Measurements from ENCODE around the gene ACTL9. TPM values are rescaled to one million over a fixed set of nuclear protein-coding genes. Genes with fewer than 3 reads are reported as not detected.
A peak's percentile ranks its signal among the peaks of the same experiment; 100 is the strongest.

Gene ACTL9
- total RNA-seq, 2 experiments from 2014 or later = not detected

DNA sequence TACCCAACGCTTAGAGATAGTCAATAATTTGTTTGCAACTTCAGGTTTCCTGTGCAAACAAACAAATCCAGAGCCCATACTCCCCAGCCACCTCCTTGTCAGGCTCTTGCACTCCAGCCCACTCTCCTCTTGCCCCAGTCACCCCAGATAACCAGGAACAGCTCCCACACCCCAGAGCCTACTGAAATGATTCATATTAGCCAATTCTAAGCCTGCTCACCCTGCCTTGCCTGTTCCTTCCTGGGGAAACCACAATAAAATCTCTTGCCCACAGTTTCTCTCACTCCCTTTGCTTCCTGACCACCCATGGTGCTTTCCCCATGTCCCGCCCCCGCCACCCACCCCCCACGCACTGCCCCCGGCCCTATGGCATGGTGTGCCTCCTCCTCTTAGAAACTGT, 3.8 kb upstream of the ACTL9 start:
- DNase-seq = peak; percentile 60
- POLR2A ChIA-PET = no interaction called here
- Mint-ChIP-seq H3K4me1 (ENCODE audit: low read depth) (peaks cover 68% of the 10 kb centered on the region), H3K27me3 (ENCODE audit: low read depth) (peaks cover 6% of the 10 kb centered on the region), H3K36me3 (ENCODE audit: low read depth) (peaks cover 12% of the 10 kb centered on the region), H3K27ac (peak overlapping the region; percentile 85), H3K4me3 (peak overlapping the region; percentile 59), H3K9me3 (ENCODE audit: insufficient read depth) (no peaks in the 10 kb centered on the region)
- ATAC-seq = peak; percentile 76
- CTCF ChIA-PET = interaction anchor here (1.2 kb wide), 1 partner anchor 47 kb away, joined by 4 read pairs; no protein-coding TSS in a partner anchor

DNA sequence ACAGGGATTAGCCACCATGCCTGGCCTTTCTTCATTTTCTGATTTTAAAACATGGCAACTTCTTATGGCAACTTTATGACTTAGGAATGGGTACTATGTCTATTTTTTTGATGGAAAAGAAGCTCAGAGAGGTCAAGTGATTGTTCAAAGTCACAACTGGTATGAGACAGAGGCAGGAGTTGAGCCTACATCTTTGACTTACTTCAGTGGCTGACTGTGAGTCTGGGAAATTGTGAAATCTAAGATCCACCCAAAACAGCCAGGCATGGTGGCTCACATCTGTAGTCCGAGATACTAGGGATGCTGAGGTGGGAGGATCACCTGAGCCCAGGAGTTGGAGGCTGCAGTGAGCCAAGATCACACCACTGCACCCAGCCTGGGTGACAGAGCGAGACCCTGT, 2.4 kb upstream of the ACTL9 start:
- no peaks in the 10 kb centered on the region for H3K9me3 Mint-ChIP-seq (ENCODE audit: insufficient read depth)
- peaks cover 12% of the 10 kb centered on the region for H3K27me3 Mint-ChIP-seq (ENCODE audit: low read depth)
- DNase-seq (no peak), ATAC-seq (no peak)
- ChIA-PET POLR2A (no interaction called here), CTCF (interaction anchor here (1.2 kb wide), 1 partner anchor 46 kb away, joined by 4 read pairs; no protein-coding TSS in a partner anchor)
- H3K36me3 Mint-ChIP-seq (ENCODE audit: low read depth) = peaks cover 12% of the 10 kb centered on the region
- peaks cover 74% of the 10 kb centered on the region for H3K4me1 Mint-ChIP-seq (ENCODE audit: low read depth)
- H3K27ac Mint-ChIP-seq = peak overlapping the region; percentile 85
- H3K4me3 Mint-ChIP-seq = no peak overlapping the region

DNA sequence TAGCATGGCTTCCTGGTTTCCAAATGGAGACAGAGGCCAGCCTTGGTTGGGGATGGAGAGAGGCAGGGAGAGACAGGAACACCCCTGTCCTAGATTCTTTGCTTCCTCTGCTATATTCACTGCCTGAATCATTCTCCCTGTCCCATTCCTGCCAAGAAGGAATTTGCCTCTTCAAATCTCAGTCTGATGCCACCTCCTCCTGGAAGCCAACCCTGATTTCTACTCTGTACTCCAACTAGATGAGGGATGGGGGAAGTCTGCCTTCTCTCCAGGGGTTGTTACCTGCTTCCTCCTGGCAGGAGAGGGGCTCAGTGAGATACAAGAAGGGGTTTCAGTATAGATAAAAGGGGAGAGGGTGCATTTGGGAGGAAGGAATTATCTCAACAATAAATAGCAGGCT, 1.3 kb upstream of the ACTL9 start:
- Mint-ChIP-seq H3K36me3 (ENCODE audit: low read depth) (peaks cover 12% of the 10 kb centered on the region), H3K4me3 (no peak overlapping the region), H3K27ac (no peak overlapping the region), H3K9me3 (ENCODE audit: insufficient read depth) (no peaks in the 10 kb centered on the region), H3K4me1 (ENCODE audit: low read depth) (peaks cover 71% of the 10 kb centered on the region), H3K27me3 (ENCODE audit: low read depth) (peaks cover 15% of the 10 kb centered on the region)
- DNase-seq (no peak), ATAC-seq (no peak)
- POLR2A ChIA-PET = no interaction called here
- CTCF ChIA-PET = interaction anchor here (2.6 kb wide), 1 partner anchor 45 kb away, joined by 17 read pairs; no protein-coding TSS in a partner anchor

DNA sequence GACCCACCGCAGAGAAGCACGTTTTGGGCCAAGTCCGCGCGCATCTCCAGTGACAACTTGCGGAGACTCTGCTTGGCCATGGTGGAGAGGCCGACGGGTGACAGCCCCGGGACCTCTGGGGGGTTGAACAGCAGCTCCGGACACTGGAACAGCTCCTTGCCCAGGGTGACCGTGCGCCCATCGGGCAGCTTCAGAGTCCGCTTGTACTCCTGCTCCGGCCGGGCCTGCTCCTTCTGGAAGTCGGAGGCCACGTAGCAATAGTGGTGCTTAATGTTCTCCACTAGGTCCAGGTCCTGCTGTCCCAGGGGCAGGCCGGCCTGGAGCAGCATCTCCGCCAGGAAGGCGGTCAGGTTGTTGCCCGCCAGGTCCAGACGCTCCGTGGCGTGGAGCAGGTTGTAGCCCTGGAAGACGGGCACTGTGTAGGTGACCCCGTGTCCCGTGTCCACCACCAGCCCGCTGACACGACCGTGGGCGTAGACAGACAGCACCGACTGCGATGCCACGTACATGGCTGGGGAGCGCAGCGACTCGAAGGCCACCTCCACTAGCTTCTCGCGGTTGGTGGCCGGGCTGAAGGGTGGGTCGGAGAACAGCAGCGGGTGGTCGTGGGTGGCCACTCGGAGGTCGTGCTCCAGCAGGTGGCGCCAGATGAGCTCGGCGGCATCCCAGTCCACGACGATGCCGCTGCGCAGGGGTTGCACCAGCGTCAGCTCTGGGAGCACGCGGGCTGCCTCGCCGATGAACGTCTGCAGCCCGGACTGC, 743 bp downstream of the ACTL9 start:
- Mint-ChIP-seq H3K27ac (no peak overlapping the region), H3K4me1 (ENCODE audit: low read depth) (peaks cover 68% of the 10 kb centered on the region), H3K36me3 (ENCODE audit: low read depth) (peaks cover 3% of the 10 kb centered on the region), H3K4me3 (no peak overlapping the region), H3K9me3 (ENCODE audit: insufficient read depth) (no peaks in the 10 kb centered on the region), H3K27me3 (ENCODE audit: low read depth) (peaks cover 22% of the 10 kb centered on the region)
- ATAC-seq (no peak), DNase-seq (peak; percentile 31)
- ChIA-PET POLR2A (no interaction called here), CTCF (interaction anchor here (1.6 to 2.6 kb wide), 2 partner anchors 43 to 290 kb away, joined by 5 to 17 read pairs; no protein-coding TSS in a partner anchor)

DNA sequence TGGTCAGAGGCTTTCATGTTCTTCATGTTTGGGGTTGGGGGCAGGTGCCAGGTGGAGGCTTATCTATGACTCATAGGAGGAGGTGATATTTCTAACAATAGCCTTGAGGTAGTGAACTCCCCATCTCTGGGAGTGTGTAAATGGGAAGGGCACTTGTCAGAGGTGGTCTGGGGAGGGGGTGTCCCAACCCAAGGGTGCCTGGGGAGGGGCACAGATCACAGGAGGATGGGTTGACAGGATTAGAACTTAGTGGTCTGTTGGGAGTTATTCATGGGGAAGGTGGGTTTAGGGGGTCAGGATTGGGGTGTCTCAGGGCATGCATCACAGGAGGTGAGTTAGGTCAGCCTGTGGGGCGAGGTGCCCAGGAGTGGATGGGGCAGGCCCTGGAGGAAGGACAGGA, 1.6 kb downstream of the ACTL9 start:
- CTCF ChIA-PET = no interaction called here
- H3K4me1 Mint-ChIP-seq (ENCODE audit: low read depth) = peaks cover 63% of the 10 kb centered on the region
- no peak for ATAC-seq
- H3K9me3 Mint-ChIP-seq (ENCODE audit: insufficient read depth) = no peaks in the 10 kb centered on the region
- DNase-seq = no peak
- H3K36me3 Mint-ChIP-seq (ENCODE audit: low read depth) = peaks cover 3% of the 10 kb centered on the region
- POLR2A ChIA-PET = no interaction called here
- peaks cover 29% of the 10 kb centered on the region for H3K27me3 Mint-ChIP-seq (ENCODE audit: low read depth)
- H3K4me3 Mint-ChIP-seq = no peak overlapping the region
- peak overlapping the region; percentile 25 for H3K27ac Mint-ChIP-seq

DNA sequence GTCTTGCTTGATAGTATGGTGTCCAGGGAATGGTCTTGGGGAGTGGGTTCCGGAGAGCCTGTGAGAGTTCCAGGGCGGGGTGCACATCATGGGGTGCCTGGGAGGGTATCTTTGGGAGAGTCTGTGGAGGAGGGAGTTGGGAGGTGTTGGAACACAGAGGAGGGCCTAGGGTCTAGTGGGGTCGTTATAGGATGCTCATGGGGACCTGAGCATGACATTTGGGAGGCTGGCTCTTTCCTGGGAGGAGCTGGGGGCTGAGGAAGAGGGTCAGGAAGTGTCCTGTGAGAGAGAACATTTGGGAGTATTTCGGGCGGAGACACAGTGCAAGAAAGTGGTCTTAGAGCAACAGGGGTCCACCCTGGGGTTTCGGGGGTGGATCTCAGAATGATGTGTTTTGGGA, 2.7 kb downstream of the ACTL9 start:
- Mint-ChIP-seq H3K27me3 (ENCODE audit: low read depth) (peaks cover 37% of the 10 kb centered on the region), H3K4me3 (no peak overlapping the region), H3K4me1 (ENCODE audit: low read depth) (peaks cover 55% of the 10 kb centered on the region), H3K27ac (peak overlapping the region; percentile 60), H3K9me3 (ENCODE audit: insufficient read depth) (no peaks in the 10 kb centered on the region), H3K36me3 (ENCODE audit: low read depth) (peaks cover 3% of the 10 kb centered on the region)
- POLR2A ChIA-PET = no interaction called here
- CTCF ChIA-PET = interaction anchor here (7.3 kb wide), 1 partner anchor 40 kb away, joined by 129 read pairs; no protein-coding TSS in a partner anchor
- ATAC-seq = no peak
- no peak for DNase-seq

DNA sequence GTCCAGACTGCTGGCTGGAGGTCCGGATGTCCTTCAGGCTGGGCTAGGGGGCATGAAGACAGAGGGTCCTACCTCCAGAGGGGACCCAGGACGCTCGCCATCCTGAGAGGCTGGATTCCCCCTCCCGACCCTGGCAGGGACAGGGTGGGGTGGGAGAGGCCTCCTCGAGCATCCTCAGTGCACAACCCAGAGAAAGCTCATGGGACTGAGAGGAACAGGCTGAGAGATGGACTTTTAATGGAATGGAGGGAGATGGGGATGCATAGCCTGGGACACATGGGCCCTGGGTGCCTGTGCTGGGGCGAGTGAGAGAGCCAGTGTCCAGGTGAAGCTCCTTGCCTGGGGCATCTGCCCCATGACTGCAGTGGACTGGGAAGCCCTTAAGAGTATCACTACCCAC, 3.1 kb downstream of the ACTL9 start:
- Mint-ChIP-seq H3K27ac (peak overlapping the region; percentile 60), H3K36me3 (ENCODE audit: low read depth) (peaks cover 3% of the 10 kb centered on the region), H3K27me3 (ENCODE audit: low read depth) (peaks cover 39% of the 10 kb centered on the region), H3K9me3 (ENCODE audit: insufficient read depth) (no peaks in the 10 kb centered on the region), H3K4me1 (ENCODE audit: low read depth) (peaks cover 55% of the 10 kb centered on the region), H3K4me3 (no peak overlapping the region)
- no peak for ATAC-seq
- DNase-seq = no peak
- ChIA-PET POLR2A (no interaction called here), CTCF (interaction anchor here (1.6 to 7.3 kb wide), 2 partner anchors 40 to 50 kb away, joined by 4 to 129 read pairs; no protein-coding TSS in a partner anchor)

DNA sequence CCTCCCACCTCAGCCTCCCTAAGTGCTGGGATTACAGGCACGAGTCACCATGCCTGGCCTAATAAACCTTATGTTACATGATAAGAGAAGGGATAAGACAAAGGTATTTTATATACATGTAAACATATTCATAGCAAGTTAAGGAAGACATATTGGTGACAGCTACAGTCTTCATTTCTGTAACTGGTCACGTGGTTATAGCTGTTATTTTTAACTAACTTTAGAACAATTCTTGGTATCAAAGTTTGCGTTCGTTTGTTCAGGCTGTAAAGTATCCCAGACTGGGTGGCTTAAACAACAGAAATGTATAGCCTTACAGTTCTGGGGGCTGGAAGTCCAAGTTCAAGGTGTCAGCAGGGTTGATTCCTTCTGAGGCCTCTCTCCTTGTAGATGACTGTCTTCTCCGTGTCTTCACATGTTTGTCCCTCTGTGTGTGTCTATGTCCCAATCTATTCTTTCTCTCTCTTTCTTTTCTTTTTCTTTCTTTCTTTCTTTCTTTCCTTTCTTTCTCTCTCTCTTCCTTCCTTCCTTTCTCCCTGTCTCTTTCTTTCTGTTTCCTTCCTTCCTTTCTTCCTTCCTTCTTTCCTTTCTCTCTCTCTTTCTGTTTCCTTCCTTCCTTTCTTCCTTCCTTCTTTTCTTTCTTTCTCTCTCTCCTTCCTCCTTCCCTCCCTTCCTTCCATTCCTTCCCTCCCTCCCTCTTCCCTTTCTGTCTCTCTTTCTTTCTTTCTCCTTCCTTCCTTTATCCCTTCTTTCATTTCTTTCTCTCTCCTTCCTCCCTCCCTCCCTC, 7.6 kb downstream of the ACTL9 start:
- Mint-ChIP-seq H3K9me3 (ENCODE audit: insufficient read depth) (no peaks in the 10 kb centered on the region), H3K4me3 (no peak overlapping the region), H3K27ac (no peak overlapping the region), H3K36me3 (ENCODE audit: low read depth) (no peaks in the 10 kb centered on the region), H3K27me3 (ENCODE audit: low read depth) (peaks cover 39% of the 10 kb centered on the region), H3K4me1 (ENCODE audit: low read depth) (peaks cover 40% of the 10 kb centered on the region)
- CTCF ChIA-PET = interaction anchor here (1.0 to 7.3 kb wide), 3 partner anchors 9 to 35 kb away, joined by 3 to 129 read pairs (median 4); no protein-coding TSS in a partner anchor
- DNase-seq (no peak), ATAC-seq (no peak)
- POLR2A ChIA-PET = no interaction called here

DNA sequence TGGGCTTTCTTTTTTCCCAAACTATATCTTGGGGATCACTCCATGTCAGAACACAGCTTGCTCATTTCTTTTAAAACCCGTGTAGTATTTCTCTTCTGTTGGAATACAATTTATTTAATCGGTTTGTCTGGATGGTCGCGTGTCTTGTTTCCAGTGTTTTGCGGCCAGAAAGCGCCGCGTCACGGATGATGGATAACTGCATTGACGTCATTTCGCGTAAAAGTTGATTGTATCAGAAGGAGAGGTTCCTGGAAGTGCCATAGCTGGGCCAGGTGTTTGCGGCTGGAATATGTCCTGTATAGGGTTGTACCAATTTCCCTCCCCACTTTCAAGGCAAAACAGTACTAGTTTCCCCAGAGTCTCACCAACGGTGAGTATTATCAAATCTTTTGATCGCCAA, 9.7 kb downstream of the ACTL9 start:
- H3K36me3 Mint-ChIP-seq (ENCODE audit: low read depth) = no peaks in the 10 kb centered on the region
- H3K27ac Mint-ChIP-seq = no peak overlapping the region
- POLR2A ChIA-PET = no interaction called here
- H3K9me3 Mint-ChIP-seq (ENCODE audit: insufficient read depth) = no peaks in the 10 kb centered on the region
- H3K4me3 Mint-ChIP-seq = no peak overlapping the region
- CTCF ChIA-PET = interaction anchor here (0.6 to 7.3 kb wide), 2 partner anchors 33 to 73 kb away, joined by 3 to 129 read pairs; no protein-coding TSS in a partner anchor
- peaks cover 34% of the 10 kb centered on the region for H3K27me3 Mint-ChIP-seq (ENCODE audit: low read depth)
- H3K4me1 Mint-ChIP-seq (ENCODE audit: low read depth) = peaks cover 30% of the 10 kb centered on the region
- DNase-seq (no peak), ATAC-seq (no peak)

DNA sequence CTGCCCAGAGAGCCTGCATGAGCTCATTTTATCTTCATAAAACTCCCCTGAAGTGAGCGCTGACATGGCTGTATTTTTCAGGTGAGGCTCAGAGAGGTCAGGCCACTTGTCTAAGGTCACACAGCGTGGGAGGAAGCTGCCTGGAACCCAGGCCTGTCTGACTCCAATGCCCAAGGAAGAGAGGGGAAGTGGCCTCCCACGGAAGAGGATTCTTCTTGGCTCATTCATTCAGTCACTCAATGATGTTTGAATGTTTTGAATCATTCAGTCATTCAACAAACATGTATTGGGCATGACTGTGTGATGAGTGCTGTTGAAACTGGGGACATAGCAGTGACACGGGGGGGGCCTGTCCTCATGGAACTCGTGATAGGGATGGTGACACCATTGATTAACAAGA, 12.0 kb downstream of the ACTL9 start:
- ATAC-seq = no peak
- Mint-ChIP-seq H3K4me1 (ENCODE audit: low read depth) (peaks cover 37% of the 10 kb centered on the region), H3K36me3 (ENCODE audit: low read depth) (no peaks in the 10 kb centered on the region), H3K9me3 (ENCODE audit: insufficient read depth) (no peaks in the 10 kb centered on the region), H3K27me3 (ENCODE audit: low read depth) (peaks cover 26% of the 10 kb centered on the region), H3K27ac (no peak overlapping the region), H3K4me3 (no peak overlapping the region)
- ChIA-PET POLR2A (no interaction called here), CTCF (interaction anchor here (0.9 kb wide), 1 partner anchor 33 kb away, joined by 3 read pairs; no protein-coding TSS in a partner anchor)
- no peak for DNase-seq

DNA sequence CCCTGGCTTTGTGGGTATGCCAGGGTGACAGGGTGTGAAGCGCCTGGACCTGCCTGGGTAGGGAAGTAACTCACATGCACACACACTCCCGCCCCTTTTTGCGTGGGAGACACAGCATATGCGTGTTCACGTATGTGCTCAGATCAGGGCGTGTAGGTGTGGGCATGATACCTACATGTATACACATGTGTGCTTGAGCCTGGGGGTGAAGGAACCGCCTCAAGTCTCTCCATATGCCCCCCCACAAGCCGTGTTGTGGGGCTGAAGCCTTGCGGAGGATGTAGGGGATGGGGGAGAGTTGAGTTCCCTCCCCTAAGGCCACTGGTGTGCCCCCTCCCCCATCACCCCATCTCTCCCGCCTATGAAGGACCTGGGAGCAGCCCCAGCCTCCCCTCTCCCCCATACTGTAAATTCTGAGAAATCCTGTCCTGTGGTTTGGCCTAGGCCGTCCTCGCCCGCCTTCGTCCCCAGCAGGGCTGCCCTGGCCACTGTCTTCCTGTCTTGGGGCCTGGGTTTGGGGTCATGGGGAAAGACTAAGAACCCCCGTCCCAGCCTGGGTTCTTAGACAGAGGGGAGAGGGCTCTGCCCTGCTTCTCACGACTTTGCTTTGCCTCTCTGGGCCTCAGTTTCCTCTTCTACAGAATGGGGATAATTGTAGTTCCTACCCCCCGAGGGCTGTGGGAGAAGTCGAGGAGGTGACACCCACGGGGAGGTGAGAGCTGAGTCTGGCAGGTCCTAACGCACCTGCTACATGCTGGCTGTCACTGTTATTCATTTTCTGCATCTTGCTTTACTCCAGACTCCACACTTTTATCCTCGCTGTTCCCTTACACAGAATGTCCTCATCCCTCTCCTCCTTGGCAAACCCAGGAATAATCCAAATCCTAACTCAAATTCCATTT, 14.3 kb downstream of the ACTL9 start:
- ChIA-PET POLR2A (no interaction called here), CTCF (interaction anchor here (1.6 kb wide), 1 partner anchor 10 kb away, joined by 9 read pairs; no protein-coding TSS in a partner anchor)
- no peak for ATAC-seq
- H3K9me3 Mint-ChIP-seq (ENCODE audit: insufficient read depth) = peaks cover 4% of the 10 kb centered on the region
- peaks cover 19% of the 10 kb centered on the region for H3K27me3 Mint-ChIP-seq (ENCODE audit: low read depth)
- H3K36me3 Mint-ChIP-seq (ENCODE audit: low read depth) = peaks cover 9% of the 10 kb centered on the region
- peaks cover 43% of the 10 kb centered on the region for H3K4me1 Mint-ChIP-seq (ENCODE audit: low read depth)
- no peak overlapping the region for H3K27ac Mint-ChIP-seq
- no peak overlapping the region for H3K4me3 Mint-ChIP-seq
- DNase-seq = no peak

All from activated CD8-positive, alpha-beta T cell treated with anti-CD3 and anti-CD28 coated beads, Interleukin-2, amount 10 ng/mL, durations not matched to agents 7 days and 5 days (primary cell).